A549 (cell line): Measurements from ENCODE around the gene DNAJC19. TPM values are rescaled to one million over a fixed set of nuclear protein-coding genes. Genes with fewer than 3 reads are reported as not detected.
"Not testable (repeated sequence)": the region's sequence is repeated elsewhere in the genome, so short reads cannot be mapped to it uniquely, and the experiment has no call there.

Source experiments
- ATAC-seq, 2 experiments: fragments of 200-7000 bp in 1 of 2; fragments of >200 bp in 1 of 2; cut with Nextera tagmentation in 1 of 2; cut with Tn5 transposase in 1 of 2; 3 replicates each; pipeline versions ENCODE4 v1.8.0 to v1.9.1; 2018 to 2020; ENCODE audit warnings: mild to moderate bottlenecking in 1 of 2, moderate library complexity in 1 of 2
- CTCF ChIA-PET: fragments of 300-600 bp; sonication (Branson Sonifier 250); formaldehyde crosslinking; extraction: SDS; loops from one replicate; lab custom pipeline; 2021; ENCODE audit warnings: antibody characterized with exemption, inconsistent platforms; lab: Yijun Ruan, JAX
- POLR2A ChIA-PET: fragments of 350-600 bp; formaldehyde crosslinking; extraction: SDS; loops from one replicate; lab custom pipeline; 2021; ENCODE audit warnings: antibody characterized with exemption, inconsistent platforms; lab: Yijun Ruan, JAX
- DNase-seq, 2 experiments: peaks; one replicate each; pipeline versions ENCODE4 v3.0.0 to v3.0.0-alpha.2; 2011 to 2016; ENCODE audit warnings: low read depth in 1 of 2, low spot score in 1 of 2
- FAIRE-seq: peaks from 2 replicates; lab custom pipeline; 2011; peaks lifted over from hg19 to GRCh38; lab: Jason Lieb, UNC
- H3K27ac ChIP-seq, 2 experiments: fragments of >200 bp; sonication (Bioruptor Twin); formaldehyde crosslinking; 3 replicates each; pipeline ENCODE4 v1.5.1; 2016 to 2017
- H3K4me1 ChIP-seq: fragments of >200 bp; sonication (Bioruptor Twin); formaldehyde crosslinking; 3 replicates; pipeline ENCODE4 v1.6.1; 2016
- H3K4me2 ChIP-seq: fragments of >200 bp; sonication (Bioruptor Twin); formaldehyde crosslinking; 3 replicates; pipeline ENCODE4 v1.6.1; 2016
- H3K4me3 ChIP-seq: fragments of >200 bp; sonication (Bioruptor Twin); formaldehyde crosslinking; 3 replicates; pipeline ENCODE4 v1.5.1; 2016
- H3K9me3 ChIP-seq: fragments of >200 bp; sonication (Bioruptor Twin); formaldehyde crosslinking; 3 replicates; pipeline ENCODE4 v1.6.1; 2016
- EHF ChIP-seq: fragments of 250-450 bp; sonication (Bioruptor Pico); IDR thresholded peaks from 2 replicates; pipeline ENCODE4 v1.5.0; 2020; ENCODE audit warnings: mild to moderate bottlenecking
- FOSB ChIP-seq: fragments of 250-450 bp; sonication (Bioruptor Pico); IDR thresholded peaks from 2 replicates; pipeline ENCODE4 v1.5.0; 2020; ENCODE audit warnings: mild to moderate bottlenecking, moderate library complexity
- JUN ChIP-seq, 2 experiments: fragments of >200 bp; sonication (Bioruptor Twin); formaldehyde crosslinking; IDR thresholded peaks; 2 replicates in 1 of 2; 3 replicates in 1 of 2; pipeline ENCODE4 v1.6.1; 2016 to 2017
- RNF2 ChIP-seq: fragments of 200-600 bp; sonication (generic); IDR thresholded peaks from 2 replicates; pipeline ENCODE4 v1.6.1; 2016; ENCODE audit warnings: low read depth, mild to moderate bottlenecking, antibody characterized with exemption, moderate library complexity, borderline replicate concordance
- SMC3 ChIP-seq: fragments of >200 bp; sonication (Bioruptor Twin); formaldehyde crosslinking; IDR thresholded peaks from 3 replicates; pipeline ENCODE4 v1.6.1; 2018; ENCODE audit warnings: inconsistent platforms
- TP53 ChIP-seq: fragments of 250-450 bp; sonication (Bioruptor Pico); IDR thresholded peaks from 2 replicates; pipeline ENCODE4 v1.5.0; 2021; ENCODE audit warnings: mild to moderate bottlenecking, moderate library complexity
- ZSCAN20 ChIP-seq: fragments of 250-450 bp; sonication (Bioruptor Pico); IDR thresholded peaks from 2 replicates; pipeline ENCODE4 v1.8.0; 2022; ENCODE audit warnings: mild to moderate bottlenecking, moderate library complexity
- WGBS: methylation state at CpG from one replicate; pipeline ENCODE4 v1.1.6; 2017; ENCODE audit errors: missing lambda C conversion rate; 5-methylcytosine and 5-hydroxymethylcytosine counted together
- polyA plus RNA-seq, 4 experiments: library from polyadenylated mRNA; depleted of rRNA in 3 of 4; stranded (reverse); fragments of >200 nt; fragmentation: RNase III in 1 of 4; extraction: RNeasy Plus Mini Kit Qiagen cat#74134 plus additional on column Dnase treatment in 1 of 4; gene quantifications; 2 replicates in 3 of 4; 3 replicates in 1 of 4; pipeline ENCODE4 v1.2.3, GENCODE V29; 2011 to 2017
- TF ChIP-seq, protein P1 (sequence below): fragments of >200 bp; sonication (Bioruptor Twin); formaldehyde crosslinking; IDR thresholded peaks from 3 replicates; pipeline ENCODE4 v1.5.1; 2016
- TF ChIP-seq, protein P2 (sequence below): fragments of 150-350 bp; IDR thresholded peaks from 2 replicates; pipeline ENCODE4 v1.6.1; 2014; ENCODE audit warnings: low read depth, mild to moderate bottlenecking, low read length
- TF ChIP-seq, protein P3 (sequence below): fragments of 200-600 bp; sonication (generic); IDR thresholded peaks from 2 replicates; pipeline ENCODE4 v1.6.1; 2016; ENCODE audit warnings: antibody characterized with exemption, mild to moderate bottlenecking, moderate library complexity
- TF ChIP-seq, protein P4 (sequence below): IDR thresholded peaks from 2 replicates; pipeline ENCODE4 v1.6.1; 2012

The DNAJC19 gene
- polyA plus RNA-seq, 2 of the 4 experiments (the other 2 are of a cell fraction): 27.7 to 36.8 TPM

DNA sequence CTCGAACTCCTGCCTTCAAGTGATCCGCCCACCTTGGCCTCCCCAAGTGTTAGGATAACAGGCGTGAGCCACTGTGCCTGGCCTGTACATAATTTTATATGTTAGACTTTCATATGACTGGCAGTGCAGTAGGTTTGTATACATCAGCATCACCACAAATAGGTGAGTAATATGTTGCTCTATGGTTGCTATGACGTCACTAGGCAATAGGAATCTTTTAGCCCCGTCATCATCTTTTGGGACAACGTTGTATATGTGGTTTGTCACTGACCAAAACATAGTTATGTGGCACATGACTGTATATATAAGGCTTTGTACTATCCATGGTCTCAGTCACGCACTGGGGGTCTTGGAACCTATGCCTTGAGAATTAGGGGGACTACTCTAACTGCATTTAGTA is 17.0 kb upstream of the DNAJC19 start (continued):
- TF ChIP-seq, protein P1, sequence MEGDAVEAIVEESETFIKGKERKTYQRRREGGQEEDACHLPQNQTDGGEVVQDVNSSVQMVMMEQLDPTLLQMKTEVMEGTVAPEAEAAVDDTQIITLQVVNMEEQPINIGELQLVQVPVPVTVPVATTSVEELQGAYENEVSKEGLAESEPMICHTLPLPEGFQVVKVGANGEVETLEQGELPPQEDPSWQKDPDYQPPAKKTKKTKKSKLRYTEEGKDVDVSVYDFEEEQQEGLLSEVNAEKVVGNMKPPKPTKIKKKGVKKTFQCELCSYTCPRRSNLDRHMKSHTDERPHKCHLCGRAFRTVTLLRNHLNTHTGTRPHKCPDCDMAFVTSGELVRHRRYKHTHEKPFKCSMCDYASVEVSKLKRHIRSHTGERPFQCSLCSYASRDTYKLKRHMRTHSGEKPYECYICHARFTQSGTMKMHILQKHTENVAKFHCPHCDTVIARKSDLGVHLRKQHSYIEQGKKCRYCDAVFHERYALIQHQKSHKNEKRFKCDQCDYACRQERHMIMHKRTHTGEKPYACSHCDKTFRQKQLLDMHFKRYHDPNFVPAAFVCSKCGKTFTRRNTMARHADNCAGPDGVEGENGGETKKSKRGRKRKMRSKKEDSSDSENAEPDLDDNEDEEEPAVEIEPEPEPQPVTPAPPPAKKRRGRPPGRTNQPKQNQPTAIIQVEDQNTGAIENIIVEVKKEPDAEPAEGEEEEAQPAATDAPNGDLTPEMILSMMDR: no peak

DNA sequence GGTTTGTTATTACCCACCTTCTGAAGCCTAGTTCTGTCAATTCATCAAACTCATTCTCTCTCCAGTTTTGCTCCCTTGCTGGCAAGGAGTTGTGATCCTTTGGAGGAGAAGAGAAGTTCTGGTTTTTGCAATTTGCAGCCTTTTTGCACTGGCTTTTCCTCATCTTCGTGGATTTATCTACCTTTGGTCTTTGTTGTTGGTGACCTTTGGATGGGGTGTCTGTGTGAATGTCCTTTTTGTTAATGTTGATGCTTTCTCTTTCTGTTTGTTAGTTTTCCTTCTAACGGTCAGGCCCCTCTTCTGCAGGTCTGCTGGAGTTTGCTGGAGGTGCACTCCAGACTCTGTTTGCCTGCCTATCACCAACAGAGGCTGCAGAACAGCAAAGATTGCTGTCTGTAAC is 13.9 kb upstream of the DNAJC19 start:
- H3K4me2 ChIP-seq, H3K4me1 ChIP-seq, POLR2A ChIA-PET, ATAC-seq, FAIRE-seq, CTCF ChIA-PET, H3K9me3 ChIP-seq, H3K27ac ChIP-seq, H3K4me3 ChIP-seq, DNase-seq: not testable (repeated sequence)
- WGBS: 0% methylated on average over 2 of the region's 2 CpGs

DNA sequence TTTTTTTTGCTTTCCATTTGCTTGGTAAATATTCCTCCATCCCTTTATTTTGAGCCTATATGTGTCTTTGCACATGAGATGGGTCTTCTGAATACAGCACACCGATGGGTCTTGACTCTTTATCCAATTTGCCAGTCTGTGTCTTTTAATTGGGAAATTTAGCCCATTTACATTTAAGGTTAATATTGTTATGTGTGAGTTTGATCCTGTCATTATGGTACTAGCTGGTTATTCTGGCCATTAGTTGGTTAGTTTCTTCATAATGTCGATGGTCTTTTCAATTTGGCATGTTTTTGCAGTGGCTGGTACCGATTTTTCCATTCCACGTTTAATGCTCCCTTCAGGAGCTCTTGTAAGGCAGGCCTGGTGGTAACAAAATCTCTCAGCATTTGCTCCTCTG is 12.8 kb upstream of the DNAJC19 start:
- H3K4me3 ChIP-seq, H3K4me1 ChIP-seq, POLR2A ChIA-PET, H3K4me2 ChIP-seq, H3K27ac ChIP-seq, H3K9me3 ChIP-seq, ATAC-seq, FAIRE-seq, CTCF ChIA-PET, DNase-seq: not testable (repeated sequence)
- 0% methylated on average over 4 of the region's 4 CpGs for WGBS

DNA sequence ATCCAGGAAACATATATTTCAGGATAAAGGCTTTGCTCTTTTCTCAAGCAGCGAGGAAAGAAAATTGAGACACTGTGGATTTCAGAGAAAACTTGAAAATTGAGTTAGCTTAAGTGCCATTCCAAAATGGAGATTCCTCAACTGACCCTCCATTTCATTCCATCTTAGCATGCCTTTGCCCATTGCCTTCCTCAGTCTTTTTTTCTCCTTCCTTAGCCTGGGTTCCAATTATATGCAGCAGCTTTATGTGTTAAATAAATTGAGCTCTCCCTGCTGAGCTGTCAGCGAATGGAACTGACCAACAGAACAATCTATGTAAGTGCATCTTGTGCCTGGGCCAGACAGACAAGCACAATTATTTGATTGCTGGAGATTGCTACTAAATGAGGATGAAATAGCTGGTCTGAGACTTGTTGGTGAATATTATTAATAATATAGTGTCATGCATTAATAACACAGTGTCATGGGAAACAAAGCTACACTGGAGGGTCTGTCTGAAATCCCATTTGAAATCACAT is 6.9 kb upstream of the DNAJC19 start:
- ATAC-seq: no peak
- Histone ChIP-seq H3K9me3 (no peaks in the 10 kb centered on the region), H3K4me3 (no peak overlapping the region), H3K4me2 (no peak overlapping the region), H3K4me1 (no peaks in the 10 kb centered on the region), H3K27ac (no peak overlapping the region)
- no peak for FAIRE-seq
- ChIA-PET POLR2A (no interaction called here), CTCF (no interaction called here)
- DNase-seq: no peak
- WGBS: 2% methylated on average over 2 of the region's 2 CpGs
- TF ChIP-seq ZSCAN20 (CRISPR knock-in tag) (no peak), JUN (IDR thresholded peaks at IDR 0.05) (no peak), SMC3 (no peak), TP53 (no peak), RNF2 (no peak), EHF (no peak), FOSB (no peak)
- TF ChIP-seq, protein P2, sequence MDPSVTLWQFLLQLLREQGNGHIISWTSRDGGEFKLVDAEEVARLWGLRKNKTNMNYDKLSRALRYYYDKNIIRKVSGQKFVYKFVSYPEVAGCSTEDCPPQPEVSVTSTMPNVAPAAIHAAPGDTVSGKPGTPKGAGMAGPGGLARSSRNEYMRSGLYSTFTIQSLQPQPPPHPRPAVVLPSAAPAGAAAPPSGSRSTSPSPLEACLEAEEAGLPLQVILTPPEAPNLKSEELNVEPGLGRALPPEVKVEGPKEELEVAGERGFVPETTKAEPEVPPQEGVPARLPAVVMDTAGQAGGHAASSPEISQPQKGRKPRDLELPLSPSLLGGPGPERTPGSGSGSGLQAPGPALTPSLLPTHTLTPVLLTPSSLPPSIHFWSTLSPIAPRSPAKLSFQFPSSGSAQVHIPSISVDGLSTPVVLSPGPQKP: no peak
- TF ChIP-seq, protein P3, sequence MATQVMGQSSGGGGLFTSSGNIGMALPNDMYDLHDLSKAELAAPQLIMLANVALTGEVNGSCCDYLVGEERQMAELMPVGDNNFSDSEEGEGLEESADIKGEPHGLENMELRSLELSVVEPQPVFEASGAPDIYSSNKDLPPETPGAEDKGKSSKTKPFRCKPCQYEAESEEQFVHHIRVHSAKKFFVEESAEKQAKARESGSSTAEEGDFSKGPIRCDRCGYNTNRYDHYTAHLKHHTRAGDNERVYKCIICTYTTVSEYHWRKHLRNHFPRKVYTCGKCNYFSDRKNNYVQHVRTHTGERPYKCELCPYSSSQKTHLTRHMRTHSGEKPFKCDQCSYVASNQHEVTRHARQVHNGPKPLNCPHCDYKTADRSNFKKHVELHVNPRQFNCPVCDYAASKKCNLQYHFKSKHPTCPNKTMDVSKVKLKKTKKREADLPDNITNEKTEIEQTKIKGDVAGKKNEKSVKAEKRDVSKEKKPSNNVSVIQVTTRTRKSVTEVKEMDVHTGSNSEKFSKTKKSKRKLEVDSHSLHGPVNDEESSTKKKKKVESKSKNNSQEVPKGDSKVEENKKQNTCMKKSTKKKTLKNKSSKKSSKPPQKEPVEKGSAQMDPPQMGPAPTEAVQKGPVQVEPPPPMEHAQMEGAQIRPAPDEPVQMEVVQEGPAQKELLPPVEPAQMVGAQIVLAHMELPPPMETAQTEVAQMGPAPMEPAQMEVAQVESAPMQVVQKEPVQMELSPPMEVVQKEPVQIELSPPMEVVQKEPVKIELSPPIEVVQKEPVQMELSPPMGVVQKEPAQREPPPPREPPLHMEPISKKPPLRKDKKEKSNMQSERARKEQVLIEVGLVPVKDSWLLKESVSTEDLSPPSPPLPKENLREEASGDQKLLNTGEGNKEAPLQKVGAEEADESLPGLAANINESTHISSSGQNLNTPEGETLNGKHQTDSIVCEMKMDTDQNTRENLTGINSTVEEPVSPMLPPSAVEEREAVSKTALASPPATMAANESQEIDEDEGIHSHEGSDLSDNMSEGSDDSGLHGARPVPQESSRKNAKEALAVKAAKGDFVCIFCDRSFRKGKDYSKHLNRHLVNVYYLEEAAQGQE: no peak
- TF ChIP-seq, protein P4, sequence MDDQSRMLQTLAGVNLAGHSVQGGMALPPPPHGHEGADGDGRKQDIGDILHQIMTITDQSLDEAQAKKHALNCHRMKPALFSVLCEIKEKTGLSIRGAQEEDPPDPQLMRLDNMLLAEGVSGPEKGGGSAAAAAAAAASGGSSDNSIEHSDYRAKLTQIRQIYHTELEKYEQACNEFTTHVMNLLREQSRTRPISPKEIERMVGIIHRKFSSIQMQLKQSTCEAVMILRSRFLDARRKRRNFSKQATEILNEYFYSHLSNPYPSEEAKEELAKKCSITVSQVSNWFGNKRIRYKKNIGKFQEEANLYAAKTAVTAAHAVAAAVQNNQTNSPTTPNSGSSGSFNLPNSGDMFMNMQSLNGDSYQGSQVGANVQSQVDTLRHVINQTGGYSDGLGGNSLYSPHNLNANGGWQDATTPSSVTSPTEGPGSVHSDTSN: no peak
